ENCODE data around the gene CTNNA1.

Gene CTNNA1

GRCh38 chr5:138869763-138870500 lies 116.7 kb downstream of the CTNNA1 start:
- H3K9me3 Mint-ChIP-seq (ENCODE audit: low read depth) = no peaks in the 10 kb centered on the region
- peaks cover 13% of the 10 kb centered on the region for H3K27me3 Mint-ChIP-seq
- no peaks in the 10 kb centered on the region for H3K36me3 Mint-ChIP-seq
- H3K4me1 Mint-ChIP-seq (ENCODE audit: low read depth) = peaks cover 10% of the 10 kb centered on the region
- H3K27ac Mint-ChIP-seq = no peak overlapping the region
- no peak overlapping the region for H3K4me3 Mint-ChIP-seq

GRCh38 chr5:138870611-138871010 lies 117.4 kb downstream of the CTNNA1 start:
- Mint-ChIP-seq H3K36me3 (no peaks in the 10 kb centered on the region), H3K27me3 (peaks cover 13% of the 10 kb centered on the region), H3K4me1 (ENCODE audit: low read depth) (peaks cover 10% of the 10 kb centered on the region), H3K27ac (no peak overlapping the region), H3K4me3 (no peak overlapping the region), H3K9me3 (ENCODE audit: low read depth) (no peaks in the 10 kb centered on the region)

- Mint-ChIP-seq H3K27me3 (peaks cover 17% of the 10 kb centered on the region), H3K36me3 (no peaks in the 10 kb centered on the region), H3K27ac (no peak overlapping the region), H3K4me3 (no peak overlapping the region), H3K9me3 (ENCODE audit: low read depth) (no peaks in the 10 kb centered on the region), H3K4me1 (ENCODE audit: low read depth) (peaks cover 10% of the 10 kb centered on the region)
Measured at GRCh38 chr5:138872841-138873465, 119.7 kb downstream of the CTNNA1 start.

GRCh38 chr5:138873466-138874221 lies 120.4 kb downstream of the CTNNA1 start:
- Mint-ChIP-seq H3K9me3 (ENCODE audit: low read depth) (no peaks in the 10 kb centered on the region), H3K4me1 (ENCODE audit: low read depth) (peaks cover 10% of the 10 kb centered on the region), H3K27me3 (peaks cover 16% of the 10 kb centered on the region), H3K4me3 (no peak overlapping the region), H3K27ac (no peak overlapping the region), H3K36me3 (no peaks in the 10 kb centered on the region)

GRCh38 chr5:138874241-138874640 lies 121.0 kb downstream of the CTNNA1 start:
- Mint-ChIP-seq H3K27ac (no peak overlapping the region), H3K27me3 (peaks cover 12% of the 10 kb centered on the region), H3K9me3 (ENCODE audit: low read depth) (no peaks in the 10 kb centered on the region)

GRCh38 chr5:138874771-138875551 lies 121.7 kb downstream of the CTNNA1 start, which contains the start of gene LRRTM2:
LRRTM2 (minus strand) TSS chr5:138875335; CDS start chr5:138874911, 424 bp downstream.
- no peak within 1 kb of the TSS for H3K27ac Mint-ChIP-seq
- no peaks in the 10 kb centered on the region for H3K36me3 Mint-ChIP-seq
- peaks cover 10% of the 10 kb centered on the region for H3K4me1 Mint-ChIP-seq (ENCODE audit: low read depth)
- no peaks in the 10 kb centered on the region for H3K9me3 Mint-ChIP-seq (ENCODE audit: low read depth)
- H3K27me3 Mint-ChIP-seq = peaks cover 16% of the 10 kb centered on the region
- no peak within 1 kb of the TSS for H3K4me3 Mint-ChIP-seq

More at GRCh38 chr5:138874241-138874640, 121.0 kb downstream of the CTNNA1 start:
- H3K4me3 Mint-ChIP-seq = no peak overlapping the region
- peaks cover 10% of the 10 kb centered on the region for H3K4me1 Mint-ChIP-seq (ENCODE audit: low read depth)
- no peaks in the 10 kb centered on the region for H3K36me3 Mint-ChIP-seq

- peaks cover 18% of the 10 kb centered on the region for H3K27me3 Mint-ChIP-seq
- H3K9me3 Mint-ChIP-seq (ENCODE audit: low read depth) = no peaks in the 10 kb centered on the region
- H3K4me3 Mint-ChIP-seq = no peak overlapping the region
- no peak overlapping the region for H3K27ac Mint-ChIP-seq
- H3K36me3 Mint-ChIP-seq = no peaks in the 10 kb centered on the region
- peaks cover 10% of the 10 kb centered on the region for H3K4me1 Mint-ChIP-seq (ENCODE audit: low read depth)
Measured at GRCh38 chr5:138875552-138875875, 122.3 kb downstream of the CTNNA1 start.

GRCh38 chr5:138875946-138876345 lies 122.7 kb downstream of the CTNNA1 start:
- Mint-ChIP-seq H3K36me3 (no peaks in the 10 kb centered on the region), H3K4me1 (ENCODE audit: low read depth) (peaks cover 10% of the 10 kb centered on the region), H3K27ac (no peak overlapping the region), H3K9me3 (ENCODE audit: low read depth) (no peaks in the 10 kb centered on the region), H3K4me3 (no peak overlapping the region), H3K27me3 (peaks cover 18% of the 10 kb centered on the region)

- Mint-ChIP-seq H3K36me3 (no peaks in the 10 kb centered on the region), H3K27ac (no peak overlapping the region), H3K27me3 (peaks cover 18% of the 10 kb centered on the region), H3K9me3 (ENCODE audit: low read depth) (no peaks in the 10 kb centered on the region), H3K4me3 (no peak overlapping the region), H3K4me1 (ENCODE audit: low read depth) (peaks cover 4% of the 10 kb centered on the region)
Measured at GRCh38 chr5:138876811-138877210, 123.6 kb downstream of the CTNNA1 start.

- Mint-ChIP-seq H3K27me3 (peaks cover 16% of the 10 kb centered on the region), H3K4me3 (no peak overlapping the region), H3K36me3 (no peaks in the 10 kb centered on the region), H3K9me3 (ENCODE audit: low read depth) (no peaks in the 10 kb centered on the region), H3K27ac (no peak overlapping the region), H3K4me1 (ENCODE audit: low read depth) (no peaks in the 10 kb centered on the region)
Measured at GRCh38 chr5:138878437-138879235, 125.4 kb downstream of the CTNNA1 start.

- Mint-ChIP-seq H3K27me3 (peaks cover 16% of the 10 kb centered on the region), H3K36me3 (no peaks in the 10 kb centered on the region)
Measured at GRCh38 chr5:138883211-138883610, 130.0 kb downstream of the CTNNA1 start.

GRCh38 chr5:138884094-138884493 lies 130.9 kb downstream of the CTNNA1 start:
- Mint-ChIP-seq H3K4me3 (no peak overlapping the region), H3K27me3 (peaks cover 16% of the 10 kb centered on the region), H3K9me3 (ENCODE audit: low read depth) (no peaks in the 10 kb centered on the region), H3K27ac (no peak overlapping the region), H3K36me3 (no peaks in the 10 kb centered on the region), H3K4me1 (ENCODE audit: low read depth) (no peaks in the 10 kb centered on the region)

More at GRCh38 chr5:138883211-138883610, 130.0 kb downstream of the CTNNA1 start:
- H3K4me1 Mint-ChIP-seq (ENCODE audit: low read depth) = no peaks in the 10 kb centered on the region
- H3K9me3 Mint-ChIP-seq (ENCODE audit: low read depth) = no peaks in the 10 kb centered on the region
- no peak overlapping the region for H3K27ac Mint-ChIP-seq
- H3K4me3 Mint-ChIP-seq = no peak overlapping the region

GRCh38 chr5:138884554-138884953 lies 131.3 kb downstream of the CTNNA1 start:
- H3K27ac Mint-ChIP-seq = no peak overlapping the region
- H3K9me3 Mint-ChIP-seq (ENCODE audit: low read depth) = no peaks in the 10 kb centered on the region
- H3K4me3 Mint-ChIP-seq = no peak overlapping the region
- no peaks in the 10 kb centered on the region for H3K36me3 Mint-ChIP-seq
- H3K27me3 Mint-ChIP-seq = peaks cover 13% of the 10 kb centered on the region
- H3K4me1 Mint-ChIP-seq (ENCODE audit: low read depth) = no peaks in the 10 kb centered on the region

GRCh38 chr5:138889994-138890393 lies 136.8 kb downstream of the CTNNA1 start:
- Mint-ChIP-seq H3K27me3 (peaks cover 6% of the 10 kb centered on the region), H3K27ac (no peak overlapping the region), H3K4me3 (no peak overlapping the region), H3K36me3 (peaks cover 12% of the 10 kb centered on the region), H3K9me3 (ENCODE audit: low read depth) (peaks cover 9% of the 10 kb centered on the region), H3K4me1 (ENCODE audit: low read depth) (no peaks in the 10 kb centered on the region)
